ENCODE data around the gene ZNF219.
A peak's percentile ranks its signal among the peaks of the same experiment; 100 is the strongest.

ZNF219 gene

GRCh38 chr14:21109377-21110138 lies 11.1 kb upstream of the ZNF219 start:
- no peaks in the 10 kb centered on the region for H3K36me3 ChIP-seq (ENCODE audit: insufficient read depth, low read depth, low read length)
- no peak overlapping the region for H3K9ac ChIP-seq (ENCODE audit: low read depth, low read length)
- H3K9me3 ChIP-seq (ENCODE audit: insufficient read depth, low read depth, low read length), result no peaks in the 10 kb centered on the region
- no peak overlapping the region for H3K4me3 ChIP-seq (ENCODE audit: low read length)
- H3K27ac ChIP-seq (ENCODE audit: low read length), result no peak overlapping the region
- no peaks in the 10 kb centered on the region for H3K27me3 ChIP-seq (ENCODE audit: insufficient read depth, low read length)
- peaks cover 8% of the 10 kb centered on the region for H3K4me1 ChIP-seq (ENCODE audit: insufficient read depth, low read length)

GRCh38 chr14:21108791-21109190 lies 10.3 kb upstream of the ZNF219 start:
- Histone ChIP-seq H3K4me1 (ENCODE audit: insufficient read depth, low read length) (peaks cover 8% of the 10 kb centered on the region), H3K27ac (ENCODE audit: low read length) (no peak overlapping the region), H3K9ac (ENCODE audit: low read depth, low read length) (no peak overlapping the region), H3K9me3 (ENCODE audit: insufficient read depth, low read depth, low read length) (no peaks in the 10 kb centered on the region), H3K4me3 (ENCODE audit: low read length) (no peak overlapping the region), H3K36me3 (ENCODE audit: insufficient read depth, low read depth, low read length) (no peaks in the 10 kb centered on the region), H3K27me3 (ENCODE audit: insufficient read depth, low read length) (no peaks in the 10 kb centered on the region)

- H3K36me3 ChIP-seq (ENCODE audit: insufficient read depth, low read depth, low read length), result no peaks in the 10 kb centered on the region
- H3K9ac ChIP-seq (ENCODE audit: low read depth, low read length), result no peak overlapping the region
- no peaks in the 10 kb centered on the region for H3K27me3 ChIP-seq (ENCODE audit: insufficient read depth, low read length)
- H3K27ac ChIP-seq (ENCODE audit: low read length), result no peak overlapping the region
- H3K4me1 ChIP-seq (ENCODE audit: insufficient read depth, low read length), result peaks cover 16% of the 10 kb centered on the region
- no peak overlapping the region for H3K4me3 ChIP-seq (ENCODE audit: low read length)
- no peaks in the 10 kb centered on the region for H3K9me3 ChIP-seq (ENCODE audit: insufficient read depth, low read depth, low read length)
These were observed 8.9 kb upstream of the ZNF219 start for GRCh38 chr14:21107283-21107800.

GRCh38 chr14:21106498-21107282 lies 8.2 kb upstream of the ZNF219 start:
- Histone ChIP-seq H3K27ac (ENCODE audit: low read length) (no peak overlapping the region), H3K9ac (ENCODE audit: low read depth, low read length) (no peak overlapping the region), H3K4me1 (ENCODE audit: insufficient read depth, low read length) (peaks cover 23% of the 10 kb centered on the region), H3K4me3 (ENCODE audit: low read length) (0 out of 2 replicates have a peak overlapping the region, but pooled peaks have one; percentile 3), H3K27me3 (ENCODE audit: insufficient read depth, low read length) (no peaks in the 10 kb centered on the region), H3K36me3 (ENCODE audit: insufficient read depth, low read depth, low read length) (no peaks in the 10 kb centered on the region), H3K9me3 (ENCODE audit: insufficient read depth, low read depth, low read length) (no peaks in the 10 kb centered on the region)

GRCh38 chr14:21106176-21106497 lies 7.7 kb upstream of the ZNF219 start:
- H3K9ac ChIP-seq (ENCODE audit: low read depth, low read length), result no peak overlapping the region
- no peaks in the 10 kb centered on the region for H3K9me3 ChIP-seq (ENCODE audit: insufficient read depth, low read depth, low read length)
- H3K4me3 ChIP-seq (ENCODE audit: low read length), result no peak overlapping the region
- no peaks in the 10 kb centered on the region for H3K36me3 ChIP-seq (ENCODE audit: insufficient read depth, low read depth, low read length)
- no peaks in the 10 kb centered on the region for H3K27me3 ChIP-seq (ENCODE audit: insufficient read depth, low read length)
- H3K27ac ChIP-seq (ENCODE audit: low read length), result no peak overlapping the region
- H3K4me1 ChIP-seq (ENCODE audit: insufficient read depth, low read length), result peaks cover 27% of the 10 kb centered on the region

- Histone ChIP-seq H3K9ac (ENCODE audit: low read depth, low read length) (peak overlapping the region; percentile 100; the same call in 1 of the 2 replicates), H3K27me3 (ENCODE audit: insufficient read depth, low read length) (no peaks in the 10 kb centered on the region), H3K36me3 (ENCODE audit: insufficient read depth, low read depth, low read length) (no peaks in the 10 kb centered on the region), H3K4me3 (ENCODE audit: low read length) (peak overlapping the region; percentile 90), H3K9me3 (ENCODE audit: insufficient read depth, low read depth, low read length) (no peaks in the 10 kb centered on the region), H3K4me1 (ENCODE audit: insufficient read depth, low read length) (peaks cover 27% of the 10 kb centered on the region), H3K27ac (ENCODE audit: low read length) (no peak overlapping the region)
These were observed 6.6 kb upstream of the ZNF219 start for GRCh38 chr14:21105095-21105494.

GRCh38 chr14:21104448-21105060 lies 6.1 kb upstream of the ZNF219 start:
- H3K27me3 ChIP-seq (ENCODE audit: insufficient read depth, low read length), result no peaks in the 10 kb centered on the region
- peak overlapping the region; percentile 89 for H3K27ac ChIP-seq (ENCODE audit: low read length)
- peaks cover 30% of the 10 kb centered on the region for H3K4me1 ChIP-seq (ENCODE audit: insufficient read depth, low read length)

GRCh38 chr14:21103710-21104447 lies 5.4 kb upstream of the ZNF219 start:
- Histone ChIP-seq H3K9me3 (ENCODE audit: insufficient read depth, low read depth, low read length) (no peaks in the 10 kb centered on the region), H3K36me3 (ENCODE audit: insufficient read depth, low read depth, low read length) (no peaks in the 10 kb centered on the region), H3K4me3 (ENCODE audit: low read length) (peak overlapping the region; percentile 90), H3K4me1 (ENCODE audit: insufficient read depth, low read length) (peaks cover 37% of the 10 kb centered on the region), H3K9ac (ENCODE audit: low read depth, low read length) (peak overlapping the region; percentile 100), H3K27me3 (ENCODE audit: insufficient read depth, low read length) (no peaks in the 10 kb centered on the region), H3K27ac (ENCODE audit: low read length) (peak overlapping the region; percentile 89)

More at GRCh38 chr14:21104448-21105060, 6.1 kb upstream of the ZNF219 start:
- Histone ChIP-seq H3K9me3 (ENCODE audit: insufficient read depth, low read depth, low read length) (no peaks in the 10 kb centered on the region), H3K9ac (ENCODE audit: low read depth, low read length) (peak overlapping the region; percentile 100), H3K36me3 (ENCODE audit: insufficient read depth, low read depth, low read length) (no peaks in the 10 kb centered on the region), H3K4me3 (ENCODE audit: low read length) (peak overlapping the region; percentile 90)

GRCh38 chr14:21103411-21103709 lies 4.9 kb upstream of the ZNF219 start:
- Histone ChIP-seq H3K4me3 (ENCODE audit: low read length) (peak overlapping the region; percentile 90), H3K27ac (ENCODE audit: low read length) (peak overlapping the region; percentile 8), H3K9me3 (ENCODE audit: insufficient read depth, low read depth, low read length) (no peaks in the 10 kb centered on the region), H3K27me3 (ENCODE audit: insufficient read depth, low read length) (no peaks in the 10 kb centered on the region), H3K4me1 (ENCODE audit: insufficient read depth, low read length) (peaks cover 39% of the 10 kb centered on the region), H3K36me3 (ENCODE audit: insufficient read depth, low read depth, low read length) (no peaks in the 10 kb centered on the region), H3K9ac (ENCODE audit: low read depth, low read length) (peak overlapping the region; percentile 100; the same call in 1 of the 2 replicates)

- Histone ChIP-seq H3K4me1 (ENCODE audit: insufficient read depth, low read length) (peaks cover 39% of the 10 kb centered on the region), H3K4me3 (ENCODE audit: low read length) (peak overlapping the region; percentile 90), H3K9me3 (ENCODE audit: insufficient read depth, low read depth, low read length) (no peaks in the 10 kb centered on the region), H3K27ac (ENCODE audit: low read length) (peak overlapping the region; percentile 8), H3K27me3 (ENCODE audit: insufficient read depth, low read length) (no peaks in the 10 kb centered on the region), H3K9ac (ENCODE audit: low read depth, low read length) (peak overlapping the region; percentile 100; the same call in 1 of the 2 replicates), H3K36me3 (ENCODE audit: insufficient read depth, low read depth, low read length) (no peaks in the 10 kb centered on the region)
These were observed 4.3 kb upstream of the ZNF219 start for GRCh38 chr14:21102521-21103410.
